K562 (cell line): ENCODE results near the gene MRPL33. TPM values are rescaled to one million over a fixed set of nuclear protein-coding genes. Genes with fewer than 3 reads are reported as not detected.

Source experiments
- ARID1B ChIP-seq: fragments of 450-650 bp; IDR thresholded peaks from 2 replicates; pipeline ENCODE4 v1.6.1; 2016; ENCODE audit warnings: antibody characterized with exemption, mild to moderate bottlenecking, inconsistent platforms
- CEBPG ChIP-seq, 3 experiments: fragments of 200-800 bp in 1 of 3; sonication (Bioruptor generic) in 1 of 3; sonication (generic) in 1 of 3; formaldehyde crosslinking in 1 of 3; IDR thresholded peaks in 2 of 3; conservative IDR thresholded peaks in 1 of 3; 2 replicates each; pipeline versions ENCODE4 v1.6.1 to v1.8.0; 2016 to 2022; ENCODE audit warnings: missing compliant biosample characterization in 2 of 3, missing genetic modification characterization in 2 of 3, mild to moderate bottlenecking in 1 of 3, missing genetic modification reagents in 1 of 3
- CREM ChIP-seq: IDR thresholded peaks from 2 replicates; pipeline ENCODE4 v1.6.1; 2014; ENCODE audit warnings: antibody characterized with exemption, low read depth
- CXXC5 ChIP-seq: fragments of 250-450 bp; sonication (Bioruptor Pico); IDR thresholded peaks from 2 replicates; pipeline ENCODE4 v1.8.0; 2022; ENCODE audit warnings: inconsistent platforms, mild to moderate bottlenecking, moderate library complexity
- E2F3 ChIP-seq: fragments of 250-450 bp; sonication (Bioruptor Pico); IDR thresholded peaks from 2 replicates; pipeline ENCODE4 v1.4.0; 2020; ENCODE audit warnings: mild to moderate bottlenecking
- EP400 ChIP-seq: fragments of 450-650 bp; IDR thresholded peaks from 2 replicates; pipeline ENCODE4 v1.6.1; 2017; ENCODE audit warnings: antibody characterized with exemption, mild to moderate bottlenecking, moderate library complexity
- FOXA3 ChIP-seq, 2 experiments: fragments of 450-650 bp in 1 of 2; sonication (generic) in 1 of 2; formaldehyde crosslinking; IDR thresholded peaks in 1 of 2; conservative IDR thresholded peaks in 1 of 2; 2 replicates each; pipeline versions ENCODE4 v1.4.0 to v1.8.0; 2020 to 2022; ENCODE audit warnings: mild to moderate bottlenecking in 2 of 2, missing genetic modification reagents in 1 of 2
- HDAC3 ChIP-seq: fragments of 450-650 bp; IDR thresholded peaks from 2 replicates; pipeline ENCODE4 v1.6.1; 2018; ENCODE audit warnings: borderline replicate concordance, mild to moderate bottlenecking, moderate library complexity; ENCODE audit not compliant: partially characterized antibody
- KDM5B ChIP-seq: fragments of 200-600 bp; sonication (generic); IDR thresholded peaks from 2 replicates; pipeline ENCODE4 v1.6.1; 2012; ENCODE audit warnings: low read depth, mild to moderate bottlenecking, moderate library complexity, low read length, control low read depth, inconsistent platforms; ENCODE audit not compliant: insufficient replicate concordance
- MBD2 ChIP-seq: sonication (generic); IDR thresholded peaks from 2 replicates; pipeline ENCODE4 v1.6.1; 2016; ENCODE audit warnings: low read depth, borderline replicate concordance
- MYC ChIP-seq, 2 experiments: fragments of 250-450 bp in 1 of 2; sonication (Bioruptor Pico) in 1 of 2; IDR thresholded peaks; 2 replicates each; pipeline versions ENCODE4 v1.5.1 to v1.6.1; 2012 to 2021; ENCODE audit warnings: low read depth in 2 of 2, borderline replicate concordance in 1 of 2, improper control_type of control experiment in 1 of 2, low read length in 1 of 2, mild to moderate bottlenecking in 1 of 2, moderate library complexity in 1 of 2
- NFRKB ChIP-seq: fragments of 450-650 bp; IDR thresholded peaks from 2 replicates; pipeline ENCODE4 v1.6.1; 2016; ENCODE audit warnings: low read depth
- PRDM10 ChIP-seq: fragments of 450-650 bp; IDR thresholded peaks from 2 replicates; pipeline ENCODE4 v1.6.1; 2018; ENCODE audit not compliant: partially characterized antibody
- RBBP5 ChIP-seq: fragments of 200-600 bp; sonication (generic); IDR thresholded peaks from 2 replicates; pipeline ENCODE4 v1.6.1; 2012; ENCODE audit warnings: borderline replicate concordance, mild to moderate bottlenecking, low read length, control low read depth, inconsistent platforms; ENCODE audit not compliant: insufficient read depth, poor library complexity, severe bottlenecking
- SRF ChIP-seq, 2 experiments: fragments of 250-450, 450-650 bp in 1 of 2; sonication (Bioruptor Pico) in 1 of 2; sonication (generic) in 1 of 2; formaldehyde crosslinking; IDR thresholded peaks; 2 replicates each; pipeline versions ENCODE4 v1.5.0 to v1.5.1; 2020 to 2022; ENCODE audit warnings: mild to moderate bottlenecking in 1 of 2, missing genetic modification reagents in 1 of 2
- TAF7 ChIP-seq: fragments of 450-650 bp; IDR thresholded peaks from 2 replicates; pipeline ENCODE4 v1.6.1; 2016; ENCODE audit warnings: missing genetic modification characterization, missing compliant biosample characterization
- TBL1XR1 ChIP-seq, 2 experiments: IDR thresholded peaks; 2 replicates each; pipeline ENCODE4 v1.6.1; 2012; ENCODE audit warnings: improper control_type of control experiment in 2 of 2, low read length in 2 of 2, mild to moderate bottlenecking in 1 of 2
- VEZF1 ChIP-seq: fragments of 200-800 bp; sonication (Bioruptor generic); IDR thresholded peaks from 2 replicates; pipeline ENCODE4 v1.6.1; 2017; ENCODE audit warnings: missing genetic modification characterization, missing compliant biosample characterization
- ZEB2 ChIP-seq: fragments of 450-650 bp; IDR thresholded peaks from 2 replicates; pipeline ENCODE4 v1.6.1; 2016
- ZNF384 ChIP-seq: IDR thresholded peaks from 2 replicates; pipeline ENCODE4 v1.6.1; 2012; ENCODE audit warnings: low read depth, low read length, improper control_type of control experiment
- polyA plus RNA-seq, 8 experiments: library from polyadenylated mRNA; depleted of rRNA in 4 of 8; stranded (reverse) in 5 of 8; unstranded in 3 of 8; fragments of >200 nt; fragmentation: Nextera tagmentation in 2 of 8; fragmentation: Illumina TruSeq in 1 of 8; extraction: Ambion mirVana in 2 of 8; extraction: Trizol in 1 of 8; gene quantifications; 2 replicates each; pipeline versions ENCODE4 v1.2.1 to v1.2.3, GENCODE V29; 2011 to 2014; ENCODE audit warnings: inconsistent platforms in 1 of 8, missing spikeins in 1 of 8
- total RNA-seq, 7 experiments: library from RNA; depleted of rRNA in 6 of 7; stranded (reverse); fragments of >200 nt in 6 of 7; fragmentation: Illumina TruSeq in 2 of 7; extraction: Trizol in 2 of 7; gene quantifications; 2 replicates each; pipeline versions ENCODE4 v1.2.1 to v1.2.3, GENCODE V29; 2011 to 2021; ENCODE audit warnings: low replicate concordance in 1 of 7

MRPL33 gene
- total and polyA plus RNA-seq, 9 of the 15 experiments (the other 6 are each of a cell fraction or from before 2014, with no cell fraction given) = 68.3 to 338 (median 226) TPM

GRCh38 chr2:27752551-27753237 is 18.8 kb upstream of the MRPL33 start (continued):
- 0 out of 2 replicates have a peak, but pooled peaks have one; percentile 35 for TF ChIP-seq CXXC5 (CRISPR knock-in tag)
- TF ChIP-seq E2F3 = 0 out of 2 replicates have a peak, but pooled peaks have one; percentile 56
- TF ChIP-seq VEZF1 (CRISPR knock-in tag) = peak; percentile 77
- TF ChIP-seq MYC (IDR thresholded peaks at IDR 0.05; ENCODE audit: low read depth, low read length) = peak; percentile 16; the same call in 1 of the 2 replicates
- TF ChIP-seq MYC (CRISPR knock-in tag; IDR thresholded peaks at IDR 0.05; ENCODE audit: borderline replicate concordance, low read depth) = no peak
- TF ChIP-seq PRDM10 = peak; percentile 60
- peak; percentile 83; the same call in 1 of the 2 replicates for TF ChIP-seq ZEB2
- peak; percentile 65; the same call in 1 of the 2 replicates for TF ChIP-seq ZNF384
- TF ChIP-seq MBD2 = 0 out of 2 replicates have a peak, but pooled peaks have one; percentile 25
- TF ChIP-seq EP400 = peak; percentile 57
- TF ChIP-seq CEBPG (CRISPR knock-in tag; IDR thresholded peaks at IDR 0.05) = peak; percentile 86
- peak; percentile 79 to 95 for TF ChIP-seq CEBPG (tag; conservative IDR thresholded peaks at IDR 0.05 in 1 of 2, IDR thresholded peaks at IDR 0.05 in 1 of 2)
- TF ChIP-seq ARID1B = peak; percentile 36; the same call in 1 of the 2 replicates
- TF ChIP-seq KDM5B = peak; percentile 67
- peak; percentile 82; the same call in 1 of the 2 replicates for TF ChIP-seq NFRKB
- TF ChIP-seq RBBP5 = peak; percentile 49
- TF ChIP-seq CREM = peak; percentile 33; the same call in 1 of the 2 replicates
- TF ChIP-seq FOXA3 (CRISPR knock-in tag; conservative IDR thresholded peaks at IDR 0.05 in 1 of 2, IDR thresholded peaks at IDR 0.05 in 1 of 2) = no peak
- TF ChIP-seq SRF (CRISPR knock-in tag; IDR thresholded peaks at IDR 0.05) = 0 out of 4 replicates have a peak, but pooled peaks of 1 of the 2 experiments have one; percentile 14
- TF ChIP-seq TAF7 (tag) = peak; percentile 13; the same call in 1 of the 2 replicates
- TF ChIP-seq HDAC3 = peak; percentile 28
- peak in 1 of 2 experiments; percentile 33; a peak in 1 of 4 replicates for TF ChIP-seq TBL1XR1 (IDR thresholded peaks at IDR 0.05; ENCODE audit: low read length in 2 of 2)
- TF ChIP-seq, all 486 proteins: peak for 56
